CD8-positive, alpha-beta memory T cell (primary cell): Measurements from ENCODE around the gene MRPL53. TPM values are rescaled to one million over a fixed set of nuclear protein-coding genes. Genes with fewer than 3 reads are reported as not detected.
"Not testable (repeated sequence)": the region's sequence is repeated elsewhere in the genome, so short reads cannot be mapped to it uniquely, and the experiment has no call there.

Experiments used
- CTCF ChIA-PET: fragments of 350-600 bp; sonication (Branson Sonifier 250); formaldehyde crosslinking; loops from one replicate; lab custom pipeline; 2021; ENCODE audit warnings: antibody characterized with exemption; lab: Charles Lee
- POLR2A ChIA-PET: fragments of 350-600 bp; sonication (Branson Sonifier 250); formaldehyde crosslinking; loops from one replicate; lab custom pipeline; 2021; ENCODE audit warnings: antibody characterized with exemption; lab: Charles Lee
- DNase-seq, 5 donors: peaks; one replicate each; pipeline versions ENCODE4 v3.0.0 to v3.0.0-alpha.2; 2020 to 2022; ENCODE audit warnings: mixed read lengths in 1 of 5
- H3K27ac ChIP-seq: one replicate; pipeline ENCODE4 v1.7.0; 2013; ENCODE audit warnings: low read depth, mild to moderate bottlenecking, low read length, moderate library complexity
- H3K27me3 ChIP-seq: 2 replicates; pipeline ENCODE4 v1.7.0; 2013; ENCODE audit warnings: low read length, mild to moderate bottlenecking; ENCODE audit not compliant: insufficient read depth, poor library complexity, severe bottlenecking
- H3K36me3 ChIP-seq: 2 replicates; pipeline ENCODE4 v1.7.0; 2013; ENCODE audit warnings: mild to moderate bottlenecking, low read length, moderate library complexity; ENCODE audit not compliant: insufficient read depth
- H3K4me1 ChIP-seq: 2 replicates; pipeline ENCODE4 v1.7.0; 2013; ENCODE audit warnings: mild to moderate bottlenecking, low read length, moderate library complexity; ENCODE audit not compliant: insufficient read depth
- H3K4me3 ChIP-seq: 2 replicates; pipeline ENCODE4 v1.7.0; 2013; ENCODE audit warnings: mild to moderate bottlenecking, low read length
- H3K9me3 ChIP-seq: 2 replicates; pipeline ENCODE4 v1.7.0; 2013; ENCODE audit warnings: mild to moderate bottlenecking, low read length
- H3K27ac Mint-ChIP-seq, 8 donors: one replicate each; pipeline ENCODE4 v1.8.0; 2020 to 2021; ENCODE audit warnings: mixed read lengths in 8 of 8, mild to moderate bottlenecking in 6 of 8, inconsistent platforms in 3 of 8, moderate library complexity in 3 of 8
- H3K27me3 Mint-ChIP-seq, 2 donors: one replicate each; pipeline ENCODE4 v1.8.0; 2020 to 2021; ENCODE audit warnings: mixed read lengths in 2 of 2, mild to moderate bottlenecking in 1 of 2, moderate library complexity in 1 of 2
- H3K36me3 Mint-ChIP-seq, 3 donors: one replicate each; pipeline ENCODE4 v1.8.0; 2020 to 2021; ENCODE audit warnings: mixed read lengths in 3 of 3, inconsistent platforms in 1 of 3, mild to moderate bottlenecking in 1 of 3
- H3K4me1 Mint-ChIP-seq, 3 donors: one replicate each; pipeline ENCODE4 v1.8.0; 2020 to 2021; ENCODE audit warnings: mixed read lengths in 3 of 3, inconsistent platforms in 1 of 3, mild to moderate bottlenecking in 1 of 3
- H3K4me3 Mint-ChIP-seq, 7 donors: one replicate each; pipeline ENCODE4 v1.8.0; 2020 to 2021; ENCODE audit warnings: mixed read lengths in 7 of 7, mild to moderate bottlenecking in 6 of 7, moderate library complexity in 4 of 7, inconsistent platforms in 2 of 7
- H3K9me3 Mint-ChIP-seq, 5 donors: one replicate each; pipeline ENCODE4 v1.8.0; 2020 to 2022; ENCODE audit warnings: mixed read lengths in 5 of 5, mild to moderate bottlenecking in 3 of 5, moderate library complexity in 2 of 5, inconsistent platforms in 1 of 5
- polyA plus RNA-seq: library from polyadenylated mRNA; unstranded; fragments of 300-500 nt; fragmentation: Illumina TruSeq; gene quantifications from one replicate; pipeline ENCODE4 v1.2.3, GENCODE V29; 2021
- total RNA-seq, 2 experiments: library from RNA; stranded (reverse); gene quantifications; one replicate each; pipeline ENCODE4 v1.2.3, GENCODE V29; 2021

The MRPL53 gene
- total and polyA plus RNA-seq, 3 experiments from 2014 or later: 108 to 118 (median 115) TPM

DNA sequence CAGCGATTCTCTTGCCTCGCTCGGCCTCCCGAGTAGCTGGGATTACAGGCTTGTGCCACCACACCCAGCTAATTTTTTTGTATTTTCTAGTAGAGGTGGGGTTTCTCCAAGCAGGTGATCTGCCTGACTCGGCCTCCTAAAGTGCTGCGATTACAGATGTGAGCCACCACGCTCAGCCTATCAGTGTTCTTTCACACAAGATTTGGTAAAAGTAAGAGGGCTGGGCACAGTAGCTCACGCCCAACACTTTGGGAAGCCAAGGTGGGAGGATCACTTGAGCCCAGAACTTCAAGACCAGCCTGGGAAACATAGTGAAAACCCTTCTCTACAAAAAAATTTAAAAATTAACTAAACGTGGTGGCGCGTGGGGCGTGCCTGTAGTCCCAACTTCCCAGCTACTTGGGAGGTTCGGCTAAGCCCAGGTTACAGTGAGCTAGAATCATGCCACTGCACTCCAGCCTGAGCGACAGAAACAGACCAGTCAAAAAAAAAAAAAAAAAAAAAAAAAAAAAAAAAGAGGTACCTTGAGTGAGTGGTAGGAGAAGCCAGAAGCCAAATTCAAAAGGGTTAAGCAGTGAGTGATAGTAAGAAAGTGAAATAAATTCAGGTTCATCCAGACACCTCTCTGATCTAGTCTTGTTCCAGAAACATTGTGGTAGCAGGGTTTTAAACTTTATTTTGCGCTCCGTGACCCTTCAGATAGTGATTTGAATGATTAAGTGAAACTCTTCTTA lies 981 bp downstream of the MRPL53 start:
- Mint-ChIP-seq H3K9me3 (no peaks in the 10 kb centered on the region), H3K4me3 (peak overlapping the region; percentile 93 to 98 (median 96)), H3K36me3 (peaks cover 0 to 27% (median 8%) of the 10 kb centered on the region in 3 donors), H3K4me1 (peaks cover 21 to 27% (median 25%) of the 10 kb centered on the region in 3 donors), H3K27me3 (peaks cover 0 to 5% of the 10 kb centered on the region in 2 donors), H3K27ac (peak overlapping the region; percentile 97 to 100 (median 99))
- Histone ChIP-seq H3K36me3 (peaks cover 5% of the 10 kb centered on the region), H3K4me3 (peak overlapping the region; percentile 95), H3K9me3 (no peaks in the 10 kb centered on the region), H3K27me3 (no peaks in the 10 kb centered on the region), H3K4me1 (peaks cover 22% of the 10 kb centered on the region), H3K27ac (peak overlapping the region; percentile 83)
- CTCF ChIA-PET: interaction anchor here (0.7 to 4.7 kb wide), 4 partner anchors 11 to 62 kb away, joined by 3 to 49 read pairs (median 7); partner anchors contain the start of genes CCDC142, TTC31 and WBP1
- POLR2A ChIA-PET: interaction anchor here (0.6 to 3.4 kb wide), 7 partner anchors 11 to 105 kb away, joined by 3 to 56 read pairs (median 4); partner anchors contain the start of genes C2orf81, CCDC142, INO80B and TTC31
- no peak for DNase-seq

GRCh38 chr2:74470742-74471141 lies 1.7 kb downstream of the MRPL53 start:
- H3K36me3 ChIP-seq, DNase-seq, H3K27me3 ChIP-seq, H3K9me3 Mint-ChIP-seq, H3K4me3 ChIP-seq, H3K27ac ChIP-seq, H3K27me3 Mint-ChIP-seq, H3K9me3 ChIP-seq: not testable (repeated sequence)
- ChIA-PET CTCF (interaction anchor here (0.7 to 4.7 kb wide), 2 partner anchors 12 to 61 kb away, joined by 3 to 49 read pairs; partner anchors contain the start of genes CCDC142 and TTC31), POLR2A (interaction anchor here (1.2 to 3.4 kb wide), 3 partner anchors 12 to 16 kb away, joined by 4 to 56 read pairs (median 54); partner anchors contain the start of genes CCDC142, INO80B, TTC31 and WBP1)
- H3K4me3 Mint-ChIP-seq: peak overlapping the region; percentile 46 to 89 (median 58)
- peaks cover 0 to 27% (median 8%) of the 10 kb centered on the region in 3 donors for H3K36me3 Mint-ChIP-seq
- H3K4me1 Mint-ChIP-seq: peaks cover 25 to 32% (median 30%) of the 10 kb centered on the region in 3 donors
- H3K4me1 ChIP-seq: peaks cover 22% of the 10 kb centered on the region
- peak overlapping the region; percentile 26 to 92 (median 85) for H3K27ac Mint-ChIP-seq

GRCh38 chr2:74464406-74464805 lies 8.1 kb downstream of the MRPL53 start:
- Histone ChIP-seq H3K4me3 (peak overlapping the region; percentile 80), H3K9me3 (no peaks in the 10 kb centered on the region), H3K27me3 (no peaks in the 10 kb centered on the region), H3K4me1 (peaks cover 10% of the 10 kb centered on the region), H3K36me3 (peaks cover 4% of the 10 kb centered on the region), H3K27ac (peak overlapping the region; percentile 82)
- peaks cover 0 to 26% (median 0%) of the 10 kb centered on the region in 3 donors for H3K36me3 Mint-ChIP-seq
- H3K4me1 Mint-ChIP-seq: peaks cover 18 to 41% (median 33%) of the 10 kb centered on the region in 3 donors
- H3K27ac Mint-ChIP-seq: peak overlapping the region; percentile 53 to 99 (median 76)
- no peaks in the 10 kb centered on the region for H3K9me3 Mint-ChIP-seq
- peaks cover 0 to 2% of the 10 kb centered on the region in 2 donors for H3K27me3 Mint-ChIP-seq
- DNase-seq: no peak
- ChIA-PET POLR2A (interaction anchor here (0.8 to 1.6 kb wide), 2 partner anchors 15 to 17 kb away, joined by 3 to 9 read pairs; no protein-coding TSS in a partner anchor), CTCF (interaction anchor here (1.2 to 2.8 kb wide), 2 partner anchors 9 to 18 kb away, joined by 3 to 12 read pairs; partner anchors contain the start of genes CCDC142, INO80B and TTC31)
- peak overlapping the region; percentile 79 to 99 (median 98) for H3K4me3 Mint-ChIP-seq

DNA sequence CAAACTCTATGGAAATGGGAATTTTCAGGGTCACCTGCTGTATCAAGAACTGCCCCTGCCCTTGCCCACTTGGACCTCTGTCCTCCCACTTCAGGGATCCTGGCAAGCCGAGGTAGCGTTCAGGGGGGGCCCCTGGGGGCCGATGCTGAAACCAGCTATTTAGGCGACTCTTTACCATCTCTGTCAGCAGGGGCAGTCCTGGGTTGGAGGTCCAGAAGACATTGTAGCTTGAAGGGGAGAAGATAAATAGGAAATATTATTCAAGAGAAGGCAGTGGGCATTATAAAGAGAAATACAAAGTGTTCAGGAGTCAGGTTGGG lies 9.7 kb downstream of the MRPL53 start:
- peaks cover 18% of the 10 kb centered on the region for H3K4me1 ChIP-seq
- H3K27me3 ChIP-seq: no peaks in the 10 kb centered on the region
- Mint-ChIP-seq H3K4me3 (peak overlapping the region; percentile 53 to 99 (median 73)), H3K27ac (peak overlapping the region in 5 of 8 donors; percentile 48 to 99 (median 72)), H3K36me3 (peaks cover 0 to 36% (median 0%) of the 10 kb centered on the region in 3 donors), H3K27me3 (peaks cover 0 to 2% of the 10 kb centered on the region in 2 donors), H3K4me1 (peaks cover 30 to 53% (median 45%) of the 10 kb centered on the region in 3 donors), H3K9me3 (no peaks in the 10 kb centered on the region)
- DNase-seq: no peak
- H3K4me3 ChIP-seq: no peak overlapping the region
- CTCF ChIA-PET: interaction anchor here (0.8 to 1.6 kb wide), 2 partner anchors 10 to 19 kb away, joined by 3 to 7 read pairs; partner anchors contain the start of gene MRPL53
- H3K9me3 ChIP-seq: no peaks in the 10 kb centered on the region
- POLR2A ChIA-PET: no interaction called here
- H3K36me3 ChIP-seq: peaks cover 4% of the 10 kb centered on the region
- no peak overlapping the region for H3K27ac ChIP-seq

DNA sequence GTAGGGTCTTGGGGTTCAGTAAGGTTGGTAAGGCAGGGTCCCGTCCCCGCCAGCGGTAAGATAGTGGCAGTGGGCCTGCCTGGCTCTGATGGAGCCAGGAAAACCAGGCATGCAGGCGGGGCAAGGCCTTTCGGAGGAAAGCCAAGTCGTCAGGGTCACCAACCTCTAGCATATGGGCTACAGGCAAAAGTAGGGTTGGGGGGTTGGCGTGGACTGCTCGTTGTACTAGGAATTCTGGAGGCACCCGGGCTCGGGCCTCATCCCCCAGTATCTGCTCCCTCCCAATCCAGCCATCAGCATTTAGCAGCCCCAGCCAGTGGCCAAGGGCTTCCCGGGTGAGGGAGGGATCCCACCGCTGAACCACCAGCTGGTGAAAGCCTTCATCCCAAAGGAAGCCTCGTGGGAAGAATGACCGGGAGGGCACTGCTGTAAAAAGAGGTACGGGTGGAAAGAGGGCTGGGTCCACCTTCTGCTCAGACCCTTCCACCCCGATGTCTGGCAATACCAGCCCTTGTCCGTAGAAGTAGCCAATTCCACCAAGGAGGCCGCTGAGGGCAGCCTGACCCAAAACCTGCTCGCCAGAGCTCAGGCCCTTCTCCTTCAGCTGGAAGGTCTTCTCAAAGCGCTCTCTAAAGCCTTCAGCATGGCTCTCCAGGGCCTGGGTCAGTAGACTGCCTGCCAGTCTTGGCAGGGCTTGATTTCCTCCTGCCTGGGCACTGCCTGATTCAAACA lies 10.3 kb downstream of the MRPL53 start:
- Mint-ChIP-seq H3K27ac (peak overlapping the region in 3 of 8 donors; percentile 72 to 99 (median 77)), H3K27me3 (peaks cover 0 to 2% of the 10 kb centered on the region in 2 donors), H3K36me3 (peaks cover 0 to 40% (median 0%) of the 10 kb centered on the region in 3 donors), H3K4me3 (peak overlapping the region in 2 of 7 donors; percentile 44 to 99), H3K4me1 (peaks cover 33 to 54% (median 46%) of the 10 kb centered on the region in 3 donors), H3K9me3 (no peaks in the 10 kb centered on the region)
- CTCF ChIA-PET: interaction anchor here (0.8 to 1.6 kb wide), 3 partner anchors 11 to 19 kb away, joined by 3 to 7 read pairs (median 4); partner anchors contain the start of gene MRPL53
- no peak for DNase-seq
- H3K27ac ChIP-seq: no peak overlapping the region
- peaks cover 4% of the 10 kb centered on the region for H3K36me3 ChIP-seq
- no peaks in the 10 kb centered on the region for H3K27me3 ChIP-seq
- peaks cover 18% of the 10 kb centered on the region for H3K4me1 ChIP-seq
- H3K4me3 ChIP-seq: no peak overlapping the region
- POLR2A ChIA-PET: interaction anchor here (0.5 kb wide), 1 partner anchor 19 kb away, joined by 3 read pairs; no protein-coding TSS in a partner anchor
- no peaks in the 10 kb centered on the region for H3K9me3 ChIP-seq

- peaks cover 0 to 2% of the 10 kb centered on the region in 2 donors for H3K27me3 Mint-ChIP-seq
- no peak overlapping the region for H3K27ac ChIP-seq
- peak overlapping the region in 3 of 8 donors; percentile 15 to 40 (median 24) for H3K27ac Mint-ChIP-seq
- no peaks in the 10 kb centered on the region for H3K9me3 Mint-ChIP-seq
- H3K36me3 ChIP-seq: peaks cover 4% of the 10 kb centered on the region
- H3K36me3 Mint-ChIP-seq: peaks cover 0 to 41% (median 0%) of the 10 kb centered on the region in 3 donors
- peaks cover 41 to 62% (median 54%) of the 10 kb centered on the region in 3 donors for H3K4me1 Mint-ChIP-seq
- H3K4me3 Mint-ChIP-seq: peak overlapping the region in 4 of 7 donors; percentile 8 to 73 (median 36)
- no peaks in the 10 kb centered on the region for H3K9me3 ChIP-seq
- CTCF ChIA-PET: interaction anchor here (1.0 to 1.6 kb wide), 2 partner anchors 13 to 20 kb away, joined by 4 to 7 read pairs; no protein-coding TSS in a partner anchor
- H3K27me3 ChIP-seq: no peaks in the 10 kb centered on the region
- POLR2A ChIA-PET: interaction anchor here (0.5 to 0.6 kb wide), 2 partner anchors 18 to 29 kb away, joined by 3 to 7 read pairs; no protein-coding TSS in a partner anchor
- no peak overlapping the region for H3K4me3 ChIP-seq
- peaks cover 25% of the 10 kb centered on the region for H3K4me1 ChIP-seq
- no peak for DNase-seq
These were observed 11.1 kb downstream of the MRPL53 start for GRCh38 chr2:74461187-74462053.
